ENCODE results near the gene EPO.

- TF ChIP-seq CTCF (IDR thresholded peaks at IDR 0.05; ENCODE audit: low read length) (no peak), EZH2 (optimal IDR thresholded peaks at IDR 0.05; ENCODE audit: low read depth, low read length) (no peak)
Measured at GRCh38 chr7:100699018-100699417, 21.2 kb upstream of the EPO start.
